Heart right ventricle (tissue), 16 donors: ENCODE measurements around the gene SMC4. TPM values are rescaled to one million over a fixed set of nuclear protein-coding genes. Genes with fewer than 3 reads are reported as not detected.
A peak's percentile ranks its signal among the peaks of the same experiment; 100 is the strongest.

Experiments
- ATAC-seq, 8 donors: fragments of 200-7000 bp; cut with Tn5 transposase; one replicate each; pipeline ENCODE4 v1.9.1; 2020; ENCODE audit warnings: mild to moderate bottlenecking in 8 of 8, moderate library complexity in 8 of 8, moderate number of reproducible peaks in 1 of 8
- DNase-seq, 2 donors: peaks; one replicate each; pipeline ENCODE4 v3.0.0-alpha.2; 2020
- H3K27ac ChIP-seq, 10 donors: fragments of 200-600 bp; sonication (generic) in 2 of 10; one replicate each; pipeline versions ENCODE4 v1.5.0 to v1.8.0; 2020 to 2022; ENCODE audit warnings: mild to moderate bottlenecking in 3 of 10
- H3K27me3 ChIP-seq, 7 donors: fragments of 200-600 bp; one replicate each; pipeline ENCODE4 v1.8.0; 2021 to 2022; ENCODE audit warnings: mild to moderate bottlenecking in 2 of 7
- H3K36me3 ChIP-seq, 9 donors: fragments of 200-600 bp; sonication (generic) in 1 of 9; one replicate each; pipeline versions ENCODE4 v1.5.0 to v1.8.0; 2020 to 2022; ENCODE audit warnings: mild to moderate bottlenecking in 2 of 9
- H3K4me1 ChIP-seq, 9 donors: fragments of 200-600 bp; sonication (generic) in 1 of 9; one replicate each; pipeline versions ENCODE4 v1.5.0 to v1.8.0; 2020 to 2022; ENCODE audit warnings: mild to moderate bottlenecking in 4 of 9
- H3K4me3 ChIP-seq, 10 donors: fragments of 200-600 bp; sonication (generic) in 2 of 10; one replicate each; pipeline versions ENCODE4 v1.5.0 to v1.8.0; 2020 to 2022; ENCODE audit warnings: mild to moderate bottlenecking in 7 of 10, moderate library complexity in 2 of 10
- H3K9me3 ChIP-seq, 11 donors: fragments of 200-600 bp in 10 of 11; sonication (generic) in 2 of 11; one replicate each; pipeline versions ENCODE4 v1.5.0 to v1.8.0; 2013 to 2022; ENCODE audit warnings: mild to moderate bottlenecking in 2 of 11, control low read depth in 1 of 11, moderate library complexity in 1 of 11
- CTCF ChIP-seq, 9 donors: fragments of 200-600 bp; sonication (generic) in 2 of 9; IDR thresholded peaks; one replicate each; pipeline versions ENCODE4 v1.5.0 to v1.8.0; 2021 to 2022; ENCODE audit warnings: antibody characterized with exemption in 9 of 9, mild to moderate bottlenecking in 5 of 9, moderate library complexity in 1 of 9
- WGBS, 2 donors: extraction: QIAGEN DNeasy Blood & Tissue Kit; methylation state at CpG; one replicate each; pipeline ENCODE4 v1.1.7; 2013; ENCODE audit warnings: inconsistent platforms in 1 of 2; 5-methylcytosine and 5-hydroxymethylcytosine counted together
- intact Hi-C, 10 donors: fragments of 100-400 bp; cut with DNase I; formaldehyde crosslinking; loops; one replicate each; pipeline versions ENCODE4 v1.11.1 to v1.14.2; 2022
- polyA plus RNA-seq, 2 donors: library from polyadenylated mRNA; stranded (reverse); fragments of 200-250 nt; gene quantifications; one replicate each; pipeline ENCODE4 v1.2.3, GENCODE V29; 2013
- total RNA-seq, 10 donors: library from RNA; stranded (reverse); fragmentation: NEBNext Ultra II Directional in 3 of 10; extraction: Animal tissue kit (Norgen Biotek cat#: 25700) in 3 of 10; gene quantifications; one replicate each; pipeline versions ENCODE4 v1.2.1 to v1.2.4, GENCODE V29; 2021 to 2023
- donor health status: Arrhythmogenic right ventricular cardiomyopathy.
- donor health status: ischemic (EF 13 %, LVEDD 7.1; RV severe dilation, severe dysfunction).
- donor health status: healthy with polysubstance abuse.
- donor health status: DM: no; HTN: yes; CAD: no.
- donor health status: DM: no; HTN: no; CAD: no.
- donor health status: ischemic (EF 25% LVEDD 6.9; RV normal size, moderate dysfunction).
- donor health status: ischemic (EF 25% LVEDD 5.7; RV mildly dilated, moderate dysfunction).
- donor health status: healthy.
- donor health status: DM: yes; HTN: yes; CAD: no.
- donor health status: Ischemic cardiomyopathy.
- donor health status: ischemic (EF 35%, LVEDD 5.7; RV mildly dilated, moderate dysfunction).
- donor health status: nonischemic (EF 11% LVEDD 7.7; RV severe dilation, severe dysfunction).
- donor health status: DM: yes; HTN: yes; CAD: no.
- donor health status: PGD.
- donor health status: ischemic (EF 29% LVEDD 5.4; RV normal size, mild dysfunction).
- donor health status: nonischemic (EF 23%, LVEDD 6.1; RV moderate dilation, normal function).

SMC4 gene
- total and polyA plus RNA-seq, 12 donors: 8.9 to 38.6 (median 17.3) TPM

GRCh38 chr3:160395297-160395696, 4.2 kb upstream of the SMC4 start:
- no peak overlapping the region for H3K27ac ChIP-seq
- no peaks in the 10 kb centered on the region for H3K36me3 ChIP-seq
- H3K9me3 ChIP-seq: no peaks in the 10 kb centered on the region
- no peak overlapping the region for H3K4me3 ChIP-seq
- intact Hi-C loops: no loop called here
- TF ChIP-seq CTCF (IDR thresholded peaks at IDR 0.05): no peak
- H3K27me3 ChIP-seq: no peaks in the 10 kb centered on the region
- no peak for DNase-seq
- no peak for ATAC-seq
- H3K4me1 ChIP-seq: peaks cover 2 to 10% (median 8%) of the 10 kb centered on the region in 9 donors

GRCh38 chr3:160398820-160399124, 678 bp upstream of the SMC4 start:
- Histone ChIP-seq H3K4me3 (peak overlapping the region; percentile 59 to 88 (median 81)), H3K27me3 (no peaks in the 10 kb centered on the region), H3K4me1 (peaks cover 2 to 40% (median 29%) of the 10 kb centered on the region in 9 donors), H3K36me3 (no peaks in the 10 kb centered on the region), H3K27ac (peak overlapping the region in 9 of 10 donors; percentile 70 to 95 (median 85)), H3K9me3 (no peaks in the 10 kb centered on the region)
- intact Hi-C loops: no loop called here
- DNase-seq (no peak), ATAC-seq (peak in 5 of 8 donors; percentile 1 to 18 (median 9))
- 1% methylated on average over 9 of the region's 9 CpGs for WGBS, 2 donors
- no peak for TF ChIP-seq CTCF (IDR thresholded peaks at IDR 0.05)

DNA sequence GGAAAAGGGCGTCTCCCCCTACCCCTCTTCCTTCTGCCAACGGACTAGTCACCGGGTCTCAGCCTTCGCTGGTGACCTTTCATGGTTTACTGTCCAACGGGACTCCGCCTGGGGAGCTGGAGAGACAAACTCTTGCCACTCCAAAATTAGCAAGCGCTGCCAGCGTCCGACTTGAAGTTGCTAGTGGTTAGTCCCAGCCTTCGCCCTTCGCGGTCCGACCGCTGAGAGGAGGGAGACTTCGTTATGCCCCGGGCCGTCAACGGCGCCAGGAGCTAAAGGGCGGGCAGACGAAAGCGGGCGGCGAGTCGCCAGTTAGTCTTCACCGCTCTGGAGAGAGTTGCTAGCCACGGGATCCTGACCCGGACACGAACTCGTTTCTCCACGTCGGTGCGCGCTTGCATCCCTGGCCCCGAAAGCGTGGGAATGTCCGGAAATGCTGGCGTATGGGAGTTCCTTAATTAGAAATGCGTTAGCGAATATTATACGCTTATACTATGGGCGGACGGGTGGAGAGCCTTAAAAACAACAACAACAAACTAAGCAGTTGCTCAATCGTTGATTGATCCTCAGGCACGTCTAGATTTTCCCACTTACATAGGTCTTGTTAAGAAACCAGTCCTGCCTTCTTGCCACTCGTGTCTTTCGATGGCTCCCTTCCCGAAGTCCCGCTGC, 716 bp downstream of the SMC4 start:
- intact Hi-C loops: no loop called here
- DNase-seq (peak; percentile 37 to 42), ATAC-seq (peak in 7 of 8 donors; percentile 8 to 61 (median 23))
- H3K27ac ChIP-seq: peak overlapping the region; percentile 70 to 95 (median 84)
- no peaks in the 10 kb centered on the region for H3K9me3 ChIP-seq
- TF ChIP-seq CTCF (IDR thresholded peaks at IDR 0.05): no peak
- peak overlapping the region; percentile 59 to 88 (median 81) for H3K4me3 ChIP-seq
- H3K36me3 ChIP-seq: peaks cover 0 to 10% (median 0%) of the 10 kb centered on the region in 9 donors
- 0% methylated on average over 49 of the region's 49 CpGs for WGBS, 2 donors
- no peaks in the 10 kb centered on the region for H3K27me3 ChIP-seq
- H3K4me1 ChIP-seq: peaks cover 2 to 51% (median 29%) of the 10 kb centered on the region in 9 donors

- Histone ChIP-seq H3K9me3 (no peaks in the 10 kb centered on the region), H3K27me3 (no peaks in the 10 kb centered on the region), H3K4me1 (peaks cover 2 to 55% (median 29%) of the 10 kb centered on the region in 9 donors), H3K36me3 (peaks cover 0 to 15% (median 0%) of the 10 kb centered on the region in 9 donors), H3K4me3 (peak overlapping the region; percentile 59 to 88 (median 81)), H3K27ac (peak overlapping the region in 9 of 10 donors; percentile 70 to 95 (median 85))
- ATAC-seq (peak in 4 of 8 donors; percentile 5 to 41 (median 8)), DNase-seq (peak; percentile 9 to 31)
- intact Hi-C loops: no loop called here
- WGBS, 2 donors: 0% methylated on average over 50 to 51 of the region's 51 CpGs
- TF ChIP-seq CTCF (IDR thresholded peaks at IDR 0.05): no peak
Observed at GRCh38 chr3:160400702-160401150, 1.3 kb downstream of the SMC4 start.
